Endothelial cell of coronary artery (primary cell): ENCODE results near the gene CARD10. TPM values are rescaled to one million over a fixed set of nuclear protein-coding genes. Genes with fewer than 3 reads are reported as not detected.

ENCODE experiments used
- total RNA-seq: library from RNA; depleted of rRNA; stranded (reverse); fragments of >200 nt; gene quantifications from 2 replicates; pipeline ENCODE4 v1.2.3, GENCODE V29; 2014

Gene CARD10
- 39.0 and 52.6 TPM in 2 replicates for total RNA-seq

DNA sequence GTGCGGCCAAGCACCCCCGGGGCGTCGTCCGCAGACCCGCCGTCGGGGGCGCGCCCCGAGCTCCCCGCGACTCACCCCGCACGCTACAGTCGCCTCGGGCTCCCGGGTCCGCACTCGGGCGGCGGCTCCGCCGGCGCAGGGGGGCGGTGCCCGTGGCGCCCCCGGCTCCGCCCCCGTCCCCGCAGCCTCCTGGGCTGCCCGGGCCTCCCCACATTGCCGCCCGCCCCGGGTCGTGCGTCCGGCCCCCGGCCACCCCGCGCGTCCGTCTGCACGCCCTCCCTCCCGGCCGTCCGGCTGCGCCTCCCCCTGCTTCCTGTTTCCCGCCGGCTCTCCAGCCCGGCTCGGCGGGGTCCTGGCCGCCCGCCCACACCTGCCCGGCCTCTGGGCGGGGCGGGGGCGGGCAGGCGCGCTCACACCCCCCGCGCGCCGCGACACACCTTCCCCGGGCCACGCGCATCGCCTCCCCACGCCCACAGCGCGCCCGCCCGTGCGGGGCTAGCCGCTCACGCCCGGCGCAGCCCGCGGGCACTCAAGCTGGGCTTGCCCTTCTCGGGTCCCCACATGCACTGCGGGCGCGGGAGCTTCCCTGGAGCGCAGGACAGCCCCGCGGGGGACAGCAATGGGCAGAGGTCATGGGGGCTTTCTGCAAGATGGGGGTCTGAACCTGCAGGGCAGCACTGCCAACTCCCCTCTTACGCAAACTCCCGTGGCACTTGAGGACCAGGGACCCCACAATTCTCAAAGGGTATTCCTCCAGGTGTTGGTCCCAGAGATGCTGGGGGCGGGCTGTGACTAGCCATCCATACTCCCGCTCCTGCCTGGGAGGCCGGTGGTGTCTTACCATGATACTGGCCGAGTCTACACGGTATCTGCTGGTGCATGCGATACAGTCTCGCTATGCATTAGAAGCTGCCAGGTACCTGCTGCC lies at the start of gene CARD10:
CARD10 (minus strand) TSS at position 148 of the 928 bp plus-strand sequence. CDS start 215 bp downstream, outside the sequence.

GRCh38 chr22:37559901-37560607 lies 40.8 kb upstream of the CARD10 start, which contains the start of gene CDC42EP1:
Gene CDC42EP1 (plus strand): TSS chr22:37560480. CDS start chr22:37566350, 5,870 bp downstream.

GRCh38 chr22:37486224-37486845 lies 32.9 kb downstream of the CARD10 start, which contains the start of gene MFNG:
Gene MFNG (minus strand): TSS chr22:37486384. CDS start chr22:37486177, 207 bp downstream.

Other genes starting within 250 kb of the CARD10 start
- gene CYTH4, start 236.9 kb downstream of the CARD10 start, total RNA-seq: 0.09 and 0.28 TPM in 2 replicates
- 0.09 and 0.47 TPM in 2 replicates for gene ELFN2, start 91.9 kb downstream of the CARD10 start, total RNA-seq
- gene MFNG, start 33.0 kb downstream of the CARD10 start, total RNA-seq: 73.4 and 104 TPM in 2 replicates
- 16.5 and 23.1 TPM in 2 replicates for gene CDC42EP1, start 41.1 kb upstream of the CARD10 start, total RNA-seq
- not detected in 2 replicates for gene LGALS2, start 60.7 kb upstream of the CARD10 start, total RNA-seq
- 29.3 and 44.0 TPM in 2 replicates for gene GGA1, start 89.4 kb upstream of the CARD10 start, total RNA-seq
- 0.54 and 2.5 TPM in 2 replicates for gene SH3BP1, start 120.3 kb upstream of the CARD10 start, total RNA-seq
- gene PDXP, start 139.3 kb upstream of the CARD10 start, total RNA-seq: 7.2 and 7.4 TPM in 2 replicates
- 7,806 and 8,155 TPM in 2 replicates for gene LGALS1, start 156.2 kb upstream of the CARD10 start, total RNA-seq
- 26.7 and 37.4 TPM in 2 replicates for gene NOL12, start 166.9 kb upstream of the CARD10 start, total RNA-seq
- 82.5 and 105 TPM in 2 replicates for gene TRIOBP, start 177.6 kb upstream of the CARD10 start, total RNA-seq